GM13977 (cell line): ENCODE results near the gene SPOP.
"Not testable (repeated sequence)": the region's sequence is repeated elsewhere in the genome, so short reads cannot be mapped to it uniquely, and the experiment has no call there.

Experiments
- DNase-seq: peaks from one replicate; pipeline ENCODE4 v3.0.0; 2012; ENCODE audit warnings: low spot score
- in situ Hi-C: fragments of 300-500 bp; cut with MboI; formaldehyde crosslinking; loops from one replicate; pipeline ENCODE4 v1.12.0; 2022; ENCODE audit warnings: low sequenced_read_pairs, low pct_unique_long_range_greater_than_20kb, mixed read lengths, inconsistent platforms; ENCODE audit not compliant: unreplicated experiment
- TF ChIP-seq, protein P1 (sequence below): IDR thresholded peaks from 2 replicates; pipeline ENCODE4 v1.5.1; 2012; ENCODE audit warnings: mild to moderate bottlenecking, control low read depth; ENCODE audit not compliant: insufficient read depth; ENCODE audit errors: extremely low read depth, missing control alignments

SPOP gene

DNA sequence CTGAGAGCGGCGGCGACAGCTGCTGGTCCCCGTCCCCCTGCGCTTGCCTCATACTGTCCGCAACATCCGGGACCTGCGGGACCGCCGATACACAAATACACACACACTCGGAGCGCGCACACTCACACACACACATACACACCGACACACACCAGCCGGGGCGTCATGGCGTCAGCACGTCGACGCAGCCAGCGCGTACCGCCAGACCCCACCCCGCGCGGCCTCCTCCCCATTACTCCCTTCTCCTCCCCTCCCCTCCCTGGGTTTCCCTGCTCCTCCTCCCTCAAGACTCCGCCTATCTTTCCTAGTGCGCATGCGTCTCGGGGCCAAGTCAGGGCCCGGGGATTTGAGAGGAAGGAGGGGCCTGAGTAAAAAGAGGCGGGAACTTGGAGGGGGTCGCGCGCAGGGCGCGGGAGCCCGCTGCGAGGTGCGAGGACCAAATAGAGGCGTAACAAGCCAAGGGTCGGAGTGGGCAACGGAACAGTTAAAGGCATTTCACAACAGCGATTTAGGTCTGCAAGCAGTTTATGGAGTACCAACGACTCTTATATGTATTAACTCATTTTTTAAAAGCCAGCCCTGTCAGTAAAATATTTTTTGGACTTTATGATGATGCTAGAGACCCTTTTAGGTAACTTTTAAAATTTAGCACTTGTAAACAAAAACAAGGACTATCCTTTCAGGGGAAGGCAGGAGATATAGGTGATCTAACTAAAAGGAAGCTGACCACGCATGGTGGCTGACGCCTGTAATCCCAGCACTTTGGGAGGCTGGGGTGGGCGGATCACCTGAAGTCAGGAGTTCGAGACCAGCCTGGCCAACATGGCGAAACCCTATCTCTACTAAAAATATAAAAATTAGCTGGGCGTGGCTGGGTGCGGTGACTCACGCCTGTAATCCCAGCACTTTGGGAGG is at the start of gene SPOP:
SPOP (minus strand) TSS at position 165 of the 915 bp plus-strand sequence. CDS start 55,287 bp downstream, outside the sequence.
- TF ChIP-seq, protein P1, sequence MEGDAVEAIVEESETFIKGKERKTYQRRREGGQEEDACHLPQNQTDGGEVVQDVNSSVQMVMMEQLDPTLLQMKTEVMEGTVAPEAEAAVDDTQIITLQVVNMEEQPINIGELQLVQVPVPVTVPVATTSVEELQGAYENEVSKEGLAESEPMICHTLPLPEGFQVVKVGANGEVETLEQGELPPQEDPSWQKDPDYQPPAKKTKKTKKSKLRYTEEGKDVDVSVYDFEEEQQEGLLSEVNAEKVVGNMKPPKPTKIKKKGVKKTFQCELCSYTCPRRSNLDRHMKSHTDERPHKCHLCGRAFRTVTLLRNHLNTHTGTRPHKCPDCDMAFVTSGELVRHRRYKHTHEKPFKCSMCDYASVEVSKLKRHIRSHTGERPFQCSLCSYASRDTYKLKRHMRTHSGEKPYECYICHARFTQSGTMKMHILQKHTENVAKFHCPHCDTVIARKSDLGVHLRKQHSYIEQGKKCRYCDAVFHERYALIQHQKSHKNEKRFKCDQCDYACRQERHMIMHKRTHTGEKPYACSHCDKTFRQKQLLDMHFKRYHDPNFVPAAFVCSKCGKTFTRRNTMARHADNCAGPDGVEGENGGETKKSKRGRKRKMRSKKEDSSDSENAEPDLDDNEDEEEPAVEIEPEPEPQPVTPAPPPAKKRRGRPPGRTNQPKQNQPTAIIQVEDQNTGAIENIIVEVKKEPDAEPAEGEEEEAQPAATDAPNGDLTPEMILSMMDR: no peak
- in situ Hi-C loops: no loop called here
- peak; percentile 95 for DNase-seq

DNA sequence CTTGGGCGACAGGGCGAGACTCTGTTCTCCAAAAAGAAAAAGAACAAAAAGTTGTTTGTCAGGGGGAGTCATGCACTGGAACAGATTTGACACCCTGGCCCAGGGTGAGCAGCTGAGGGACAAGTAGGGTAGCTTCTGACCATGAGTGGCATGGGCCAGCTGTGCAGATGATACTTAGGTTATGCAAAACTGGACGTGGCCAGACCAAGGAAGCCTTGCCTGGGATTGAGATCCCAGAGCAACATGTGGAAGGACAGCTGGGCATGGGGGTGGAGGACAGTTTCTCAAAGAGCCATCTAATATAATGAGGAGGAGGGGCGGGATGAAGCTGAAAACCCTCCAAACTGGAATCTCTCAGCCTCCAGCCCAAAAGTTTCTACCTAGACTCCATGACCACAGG is 49.5 kb upstream of the SPOP start:
- TF ChIP-seq, protein P1: no peak
- in situ Hi-C loops: no loop called here
- no peak for DNase-seq

DNA sequence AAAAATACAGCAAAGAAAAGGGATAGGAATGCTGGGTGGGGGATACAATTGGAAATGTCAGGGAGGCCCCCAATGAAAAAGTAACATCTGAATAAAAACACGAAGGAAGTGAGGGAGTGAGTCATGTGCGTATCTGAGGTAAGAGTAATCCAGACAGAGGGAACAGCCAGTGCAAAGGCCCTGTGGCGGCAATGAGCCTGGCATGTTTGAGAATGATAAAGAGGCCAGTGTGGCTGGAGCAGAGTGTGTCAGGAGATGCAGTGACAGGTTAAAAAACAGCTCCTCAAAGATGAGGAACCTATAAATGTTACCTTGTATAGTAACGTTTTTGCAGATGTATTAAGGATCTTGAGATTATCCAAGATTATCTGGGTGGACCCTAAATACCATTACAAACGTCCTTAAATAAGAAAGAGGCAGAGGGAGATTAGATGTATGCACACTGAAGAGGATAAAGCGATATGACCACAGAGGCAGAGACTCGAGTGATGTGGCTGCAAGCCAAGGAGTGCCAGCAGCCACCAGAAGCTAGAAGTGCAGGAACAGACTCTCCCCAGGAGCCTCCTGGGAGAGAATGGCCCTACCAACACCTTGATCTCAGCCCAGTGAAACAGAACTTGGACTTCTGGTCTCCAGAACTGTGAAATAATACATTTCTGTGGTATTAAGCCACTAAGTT is 47.7 kb upstream of the SPOP start:
- in situ Hi-C loops: no loop called here
- DNase-seq: no peak
- TF ChIP-seq, protein P1: no peak

DNA sequence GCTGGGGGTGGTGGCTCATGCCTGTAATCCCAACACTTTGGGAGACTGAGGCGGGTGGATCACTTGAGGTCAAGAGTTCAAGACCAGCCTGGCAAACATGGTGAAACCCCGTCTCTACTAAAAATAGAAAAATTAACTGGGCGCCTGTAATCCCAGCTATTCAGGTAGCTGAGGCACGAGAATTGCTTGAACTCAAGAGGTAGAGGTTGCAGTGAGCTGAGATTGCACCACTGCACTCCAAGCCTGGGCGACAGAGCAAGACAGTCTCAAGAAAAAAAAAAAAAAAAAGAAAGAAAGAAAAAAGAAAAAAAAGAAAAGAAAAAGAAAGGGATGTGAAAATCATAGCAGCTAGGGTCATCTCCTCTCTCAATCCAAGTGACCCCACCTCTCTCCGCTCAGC is 46.7 kb upstream of the SPOP start:
- not testable (repeated sequence) for DNase-seq
- in situ Hi-C loops: loop anchor here (25.0 kb wide), 1 partner anchor 263 kb away; the partner anchor contains the start of gene DLX3

DNA sequence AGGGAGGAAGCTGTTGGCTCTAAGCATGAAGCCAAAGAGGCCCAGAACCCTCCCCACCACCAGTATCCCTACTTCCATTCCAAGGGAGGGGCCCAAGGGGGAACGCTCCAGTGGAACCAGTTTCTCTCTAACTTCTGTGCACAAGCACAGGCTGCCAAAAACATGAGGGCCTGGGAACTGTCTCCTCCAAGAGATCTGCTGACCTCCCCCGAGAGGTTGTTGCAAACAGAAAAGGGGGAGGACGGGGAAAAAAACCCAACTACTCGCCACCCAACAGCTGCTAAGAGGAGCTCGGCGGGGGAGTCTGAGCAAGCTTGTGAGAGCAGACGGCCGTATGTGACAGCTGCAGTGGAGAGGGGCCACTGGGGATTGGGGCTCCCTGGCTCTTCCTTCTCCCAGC is 45.5 kb upstream of the SPOP start:
- TF ChIP-seq, protein P1: no peak
- in situ Hi-C loops: loop anchor here (25.0 kb wide), 1 partner anchor 264 kb away; the partner anchor contains the start of gene DLX3

DNA sequence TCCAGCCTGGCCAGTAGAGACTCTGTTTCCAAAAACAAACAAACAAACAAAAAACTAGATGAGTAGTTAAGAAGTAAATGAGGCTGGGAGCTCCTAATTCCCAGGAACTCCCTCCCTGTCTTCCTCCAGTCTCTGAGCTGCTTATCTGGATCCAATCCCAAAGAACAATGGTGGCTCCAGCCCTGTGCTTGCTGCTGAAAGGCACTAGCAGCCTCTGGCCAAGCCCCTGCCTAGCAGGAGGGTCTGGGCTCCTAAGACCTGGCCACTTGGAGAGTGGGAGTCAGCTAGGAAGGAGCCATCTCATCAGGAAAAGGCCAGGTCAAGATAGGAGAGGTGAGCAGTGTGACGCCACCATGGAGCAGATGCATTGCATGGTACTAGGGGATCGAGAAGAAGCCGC is 44.2 kb upstream of the SPOP start:
- in situ Hi-C loops: loop anchor here (25.0 kb wide), 1 partner anchor 265 kb away; the partner anchor contains the start of gene DLX3

More for the DNA sequence above, 45.5 kb upstream of the SPOP start:
- DNase-seq: no peak

More for the DNA sequence above, 44.2 kb upstream of the SPOP start:
- DNase-seq: no peak
- TF ChIP-seq, protein P1: no peak
